Measurements from ENCODE around the gene IFT80.

DNA sequence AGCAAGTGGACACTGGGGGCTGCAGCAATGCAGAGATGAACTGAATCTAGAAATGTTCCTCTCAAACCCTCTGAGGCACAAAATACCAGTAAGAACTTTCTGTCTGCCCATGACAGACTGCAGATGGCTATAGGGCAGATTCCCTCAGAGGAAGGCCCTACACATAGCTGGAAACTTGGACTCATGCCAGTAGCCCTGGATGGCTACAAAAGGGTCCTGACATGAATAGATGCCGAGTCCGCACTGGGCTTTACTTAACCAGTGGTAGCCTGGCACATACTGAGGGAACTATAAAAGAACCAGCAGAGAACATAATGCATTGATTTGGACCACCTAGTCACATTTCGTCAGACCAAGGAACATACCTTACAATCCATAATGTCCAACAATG, 107.1 kb downstream of the IFT80 start:
- TF ChIP-seq, protein P1, sequence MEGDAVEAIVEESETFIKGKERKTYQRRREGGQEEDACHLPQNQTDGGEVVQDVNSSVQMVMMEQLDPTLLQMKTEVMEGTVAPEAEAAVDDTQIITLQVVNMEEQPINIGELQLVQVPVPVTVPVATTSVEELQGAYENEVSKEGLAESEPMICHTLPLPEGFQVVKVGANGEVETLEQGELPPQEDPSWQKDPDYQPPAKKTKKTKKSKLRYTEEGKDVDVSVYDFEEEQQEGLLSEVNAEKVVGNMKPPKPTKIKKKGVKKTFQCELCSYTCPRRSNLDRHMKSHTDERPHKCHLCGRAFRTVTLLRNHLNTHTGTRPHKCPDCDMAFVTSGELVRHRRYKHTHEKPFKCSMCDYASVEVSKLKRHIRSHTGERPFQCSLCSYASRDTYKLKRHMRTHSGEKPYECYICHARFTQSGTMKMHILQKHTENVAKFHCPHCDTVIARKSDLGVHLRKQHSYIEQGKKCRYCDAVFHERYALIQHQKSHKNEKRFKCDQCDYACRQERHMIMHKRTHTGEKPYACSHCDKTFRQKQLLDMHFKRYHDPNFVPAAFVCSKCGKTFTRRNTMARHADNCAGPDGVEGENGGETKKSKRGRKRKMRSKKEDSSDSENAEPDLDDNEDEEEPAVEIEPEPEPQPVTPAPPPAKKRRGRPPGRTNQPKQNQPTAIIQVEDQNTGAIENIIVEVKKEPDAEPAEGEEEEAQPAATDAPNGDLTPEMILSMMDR (IDR thresholded peaks at IDR 0.05; ENCODE audit: low read length) = no peak
- TF ChIP-seq EZH2 (IDR thresholded peaks at IDR 0.05; ENCODE audit: borderline replicate concordance, low read length) = no peak

Measured in OCI-LY1 (cell line).